Measurements from ENCODE around the gene IQCB1. TPM values are rescaled to one million over a fixed set of nuclear protein-coding genes. Genes with fewer than 3 reads are reported as not detected.

The IQCB1 gene, protein sequence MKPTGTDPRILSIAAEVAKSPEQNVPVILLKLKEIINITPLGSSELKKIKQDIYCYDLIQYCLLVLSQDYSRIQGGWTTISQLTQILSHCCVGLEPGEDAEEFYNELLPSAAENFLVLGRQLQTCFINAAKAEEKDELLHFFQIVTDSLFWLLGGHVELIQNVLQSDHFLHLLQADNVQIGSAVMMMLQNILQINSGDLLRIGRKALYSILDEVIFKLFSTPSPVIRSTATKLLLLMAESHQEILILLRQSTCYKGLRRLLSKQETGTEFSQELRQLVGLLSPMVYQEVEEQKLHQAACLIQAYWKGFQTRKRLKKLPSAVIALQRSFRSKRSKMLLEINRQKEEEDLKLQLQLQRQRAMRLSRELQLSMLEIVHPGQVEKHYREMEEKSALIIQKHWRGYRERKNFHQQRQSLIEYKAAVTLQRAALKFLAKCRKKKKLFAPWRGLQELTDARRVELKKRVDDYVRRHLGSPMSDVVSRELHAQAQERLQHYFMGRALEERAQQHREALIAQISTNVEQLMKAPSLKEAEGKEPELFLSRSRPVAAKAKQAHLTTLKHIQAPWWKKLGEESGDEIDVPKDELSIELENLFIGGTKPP
- 16.0 and 16.6 TPM in 2 replicates for total RNA-seq

GRCh38 chr3:121834671-121835464 lies at the start of gene IQCB1, which contains the start of gene EAF2:
Gene IQCB1 (minus strand): TSS chr3:121835060. CDS start chr3:121828960, 6,100 bp downstream.
Gene EAF2 (plus strand): TSS chr3:121835209. CDS start chr3:121835286, 77 bp downstream.
- Histone ChIP-seq H3K4me3 (ENCODE audit: low read depth, low read length) (peak within 1 kb of the TSS; percentile 72), H3K27me3 (ENCODE audit: control insufficient read depth, insufficient read depth, low read length) (no peaks in the 10 kb centered on the region), H3K36me3 (ENCODE audit: control insufficient read depth, insufficient read depth, low read length) (no peaks in the 10 kb centered on the region)
- TF ChIP-seq, protein P1, sequence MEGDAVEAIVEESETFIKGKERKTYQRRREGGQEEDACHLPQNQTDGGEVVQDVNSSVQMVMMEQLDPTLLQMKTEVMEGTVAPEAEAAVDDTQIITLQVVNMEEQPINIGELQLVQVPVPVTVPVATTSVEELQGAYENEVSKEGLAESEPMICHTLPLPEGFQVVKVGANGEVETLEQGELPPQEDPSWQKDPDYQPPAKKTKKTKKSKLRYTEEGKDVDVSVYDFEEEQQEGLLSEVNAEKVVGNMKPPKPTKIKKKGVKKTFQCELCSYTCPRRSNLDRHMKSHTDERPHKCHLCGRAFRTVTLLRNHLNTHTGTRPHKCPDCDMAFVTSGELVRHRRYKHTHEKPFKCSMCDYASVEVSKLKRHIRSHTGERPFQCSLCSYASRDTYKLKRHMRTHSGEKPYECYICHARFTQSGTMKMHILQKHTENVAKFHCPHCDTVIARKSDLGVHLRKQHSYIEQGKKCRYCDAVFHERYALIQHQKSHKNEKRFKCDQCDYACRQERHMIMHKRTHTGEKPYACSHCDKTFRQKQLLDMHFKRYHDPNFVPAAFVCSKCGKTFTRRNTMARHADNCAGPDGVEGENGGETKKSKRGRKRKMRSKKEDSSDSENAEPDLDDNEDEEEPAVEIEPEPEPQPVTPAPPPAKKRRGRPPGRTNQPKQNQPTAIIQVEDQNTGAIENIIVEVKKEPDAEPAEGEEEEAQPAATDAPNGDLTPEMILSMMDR (IDR thresholded peaks at IDR 0.05; ENCODE audit: insufficient read depth, low read length, poor library complexity, severe bottlenecking), result no peak
- peak; percentile 77 for DNase-seq (ENCODE audit: low read depth)

- Histone ChIP-seq H3K27me3 (ENCODE audit: control insufficient read depth, insufficient read depth, low read length) (no peaks in the 10 kb centered on the region), H3K36me3 (ENCODE audit: control insufficient read depth, insufficient read depth, low read length) (no peaks in the 10 kb centered on the region), H3K4me3 (ENCODE audit: low read depth, low read length) (no peak overlapping the region)
- DNase-seq (ENCODE audit: low read depth), result no peak
- TF ChIP-seq, protein P1 (IDR thresholded peaks at IDR 0.05; ENCODE audit: insufficient read depth, low read length, poor library complexity, severe bottlenecking), result peak; percentile 32
Observed at GRCh38 chr3:121883507-121883906, 48.6 kb upstream of the IQCB1 start.

- TF ChIP-seq, protein P1 (IDR thresholded peaks at IDR 0.05; ENCODE audit: insufficient read depth, low read length, poor library complexity, severe bottlenecking), result no peak
- DNase-seq (ENCODE audit: low read depth), result no peak
- H3K27me3 ChIP-seq (ENCODE audit: control insufficient read depth, insufficient read depth, low read length), result no peaks in the 10 kb centered on the region
- no peaks in the 10 kb centered on the region for H3K36me3 ChIP-seq (ENCODE audit: control insufficient read depth, insufficient read depth, low read length)
- H3K4me3 ChIP-seq (ENCODE audit: low read depth, low read length), result no peak overlapping the region
Observed at GRCh38 chr3:121878411-121878810, 43.6 kb upstream of the IQCB1 start.

DNA sequence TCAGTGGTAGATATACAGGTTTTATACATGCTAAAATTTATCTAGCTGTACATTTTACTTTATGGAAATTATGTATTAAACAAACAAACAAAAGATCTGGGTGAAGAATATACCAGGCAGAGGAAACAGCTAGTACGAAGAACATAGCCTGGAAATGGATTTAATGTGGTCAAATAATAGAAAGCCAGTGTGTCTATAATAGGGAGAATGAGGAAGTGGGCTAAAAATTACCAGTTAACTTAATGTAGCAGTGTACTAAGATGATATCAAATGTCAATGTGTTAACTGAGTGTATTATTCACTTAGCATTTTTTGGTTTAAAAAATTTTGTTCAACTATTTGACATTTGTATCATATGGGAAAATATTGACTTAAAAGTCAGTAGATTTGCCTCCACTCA lies 36.6 kb upstream of the IQCB1 start:
- no peak for DNase-seq (ENCODE audit: low read depth)
- no peak overlapping the region for H3K4me3 ChIP-seq (ENCODE audit: low read depth, low read length)
- H3K27me3 ChIP-seq (ENCODE audit: control insufficient read depth, insufficient read depth, low read length), result no peaks in the 10 kb centered on the region
- H3K36me3 ChIP-seq (ENCODE audit: control insufficient read depth, insufficient read depth, low read length), result no peaks in the 10 kb centered on the region
- TF ChIP-seq, protein P1 (IDR thresholded peaks at IDR 0.05; ENCODE audit: insufficient read depth, low read length, poor library complexity, severe bottlenecking), result no peak

DNA sequence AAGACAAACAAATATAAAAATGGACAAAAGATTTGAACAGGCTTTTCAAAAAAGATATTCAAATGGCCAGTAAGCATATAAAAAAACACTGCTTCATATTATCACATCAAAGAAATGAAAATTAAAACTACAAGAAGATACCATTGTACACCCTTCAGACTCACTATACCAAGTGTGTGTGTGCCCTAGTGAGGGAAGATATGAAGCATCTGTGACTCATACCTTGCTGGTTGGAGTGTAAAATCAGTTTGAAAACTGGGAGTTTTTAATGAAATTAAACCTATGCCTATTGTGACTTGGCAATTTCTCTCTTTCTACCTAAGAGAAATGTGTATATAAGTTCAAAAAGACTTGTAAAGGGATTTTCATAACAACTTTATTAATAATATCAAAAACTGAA lies 35.9 kb upstream of the IQCB1 start:
- Histone ChIP-seq H3K36me3 (ENCODE audit: control insufficient read depth, insufficient read depth, low read length) (no peaks in the 10 kb centered on the region), H3K4me3 (ENCODE audit: low read depth, low read length) (no peak overlapping the region), H3K27me3 (ENCODE audit: control insufficient read depth, insufficient read depth, low read length) (no peaks in the 10 kb centered on the region)
- no peak for DNase-seq (ENCODE audit: low read depth)
- TF ChIP-seq, protein P1 (IDR thresholded peaks at IDR 0.05; ENCODE audit: insufficient read depth, low read length, poor library complexity, severe bottlenecking), result no peak

Measured in kidney epithelial cell (primary cell).